Measurements from ENCODE around the gene HINT3.
"Not testable (repeated sequence)": the region's sequence is repeated elsewhere in the genome, so short reads cannot be mapped to it uniquely, and the experiment has no call there.

The HINT3 gene

DNA sequence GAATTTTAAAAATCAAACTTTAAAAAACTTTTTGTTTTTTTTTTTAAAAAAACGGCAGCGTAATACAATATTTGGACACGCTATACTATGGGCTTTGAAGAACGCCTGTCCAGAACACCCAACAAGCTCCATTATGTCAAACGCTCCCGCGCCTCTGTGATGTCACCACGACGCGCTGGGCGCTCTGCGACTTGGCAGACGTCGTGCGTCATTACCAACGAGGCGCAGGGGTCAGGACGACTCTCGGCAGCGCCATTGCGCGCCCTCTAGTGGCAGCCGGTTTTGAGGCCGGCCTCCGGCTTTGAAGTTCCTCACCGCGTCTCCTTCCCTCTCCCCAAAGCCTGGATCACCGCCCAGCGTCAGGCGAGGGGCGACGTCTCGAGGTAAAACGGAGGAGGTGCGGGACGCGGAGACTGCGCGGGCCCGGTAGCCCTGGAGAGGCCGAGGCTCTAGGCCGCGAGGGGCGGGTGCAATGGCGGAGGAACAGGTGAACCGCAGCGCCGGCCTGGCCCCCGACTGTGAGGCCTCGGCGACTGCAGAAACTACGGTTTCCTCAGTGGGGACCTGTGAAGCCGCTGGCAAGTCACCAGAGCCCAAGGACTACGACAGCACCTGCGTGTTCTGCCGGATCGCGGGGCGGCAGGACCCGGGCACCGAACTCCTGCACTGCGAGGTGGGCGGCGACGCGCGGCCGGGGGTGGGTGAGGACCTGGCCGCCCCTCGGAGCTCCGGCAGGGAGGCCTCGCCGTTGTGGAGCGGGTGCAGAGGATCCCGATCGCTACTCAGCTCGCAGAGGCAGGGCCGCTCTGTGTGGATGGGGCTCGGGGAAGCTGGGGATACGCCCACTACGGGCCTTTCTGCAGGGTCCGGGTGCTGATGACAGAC lies at the start of gene HINT3:
Gene HINT3, plus strand, starts transcription at position 265 of the 885 bp plus-strand sequence. Its CDS starts 208 bp downstream, at position 473.
- peak; percentile 97 for DNase-seq (ENCODE audit: low read depth in 2 of 2)

DNA sequence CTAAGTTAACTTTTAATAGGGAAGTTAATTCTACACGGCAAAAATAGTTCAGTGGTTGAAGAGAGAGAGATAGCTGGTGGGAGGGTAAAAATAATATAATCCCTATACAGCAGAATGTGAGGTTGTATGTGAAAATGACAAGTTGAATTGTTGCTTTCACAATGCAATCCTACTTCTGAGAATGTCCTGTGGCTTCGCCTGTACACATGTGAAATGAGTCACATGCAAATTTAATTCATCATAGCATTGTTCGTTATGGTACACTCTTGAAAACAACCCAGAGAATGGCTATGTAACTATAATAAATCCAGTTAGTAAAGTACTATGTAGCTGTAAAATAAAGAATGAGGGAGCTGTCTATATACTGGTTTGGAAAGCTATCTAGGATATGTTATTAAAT lies 46.0 kb upstream of the HINT3 start:
- no peak for DNase-seq (ENCODE audit: low read depth in 2 of 2)

DNA sequence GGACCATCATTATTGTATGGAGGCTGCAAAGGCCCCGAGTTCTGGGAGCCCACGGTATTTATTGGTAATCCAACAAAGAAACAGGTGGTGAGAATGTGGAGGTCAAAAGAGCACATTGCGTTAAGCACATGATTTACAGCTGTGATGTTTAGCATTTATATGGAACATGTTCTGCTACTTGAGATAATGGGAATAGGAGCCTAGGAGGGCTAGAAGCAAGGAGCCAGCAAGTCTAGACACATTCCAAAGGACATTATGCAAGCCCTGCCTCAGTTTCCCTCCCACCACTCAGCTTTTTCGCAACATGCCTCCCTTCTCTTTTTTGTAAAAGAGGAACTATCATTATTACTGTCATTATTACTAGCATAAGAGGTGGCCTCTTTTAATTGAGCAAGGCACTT lies 45.5 kb upstream of the HINT3 start:
- DNase-seq (ENCODE audit: low read depth in 2 of 2) = not testable (repeated sequence)

DNA sequence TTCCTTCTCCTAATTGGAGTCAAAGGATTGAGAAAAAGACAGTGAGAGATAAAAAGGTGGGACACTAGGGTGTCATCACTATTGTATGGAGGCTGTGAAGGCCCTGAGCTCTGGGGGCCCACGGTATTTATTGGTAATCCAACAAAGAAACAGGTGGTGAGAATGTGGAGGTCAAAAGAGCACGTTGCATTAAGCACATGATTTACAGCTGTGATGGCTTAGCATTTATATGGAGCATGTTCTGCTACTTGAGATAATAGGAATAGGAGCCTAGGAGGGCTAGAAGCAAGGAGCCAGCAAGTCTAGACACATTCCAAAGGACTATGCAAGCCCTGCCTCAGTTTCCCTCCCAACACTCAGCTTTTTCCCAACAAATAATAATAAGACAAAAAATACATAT lies 44.1 kb upstream of the HINT3 start:
- DNase-seq (ENCODE audit: low read depth in 2 of 2) = not testable (repeated sequence)

DNA sequence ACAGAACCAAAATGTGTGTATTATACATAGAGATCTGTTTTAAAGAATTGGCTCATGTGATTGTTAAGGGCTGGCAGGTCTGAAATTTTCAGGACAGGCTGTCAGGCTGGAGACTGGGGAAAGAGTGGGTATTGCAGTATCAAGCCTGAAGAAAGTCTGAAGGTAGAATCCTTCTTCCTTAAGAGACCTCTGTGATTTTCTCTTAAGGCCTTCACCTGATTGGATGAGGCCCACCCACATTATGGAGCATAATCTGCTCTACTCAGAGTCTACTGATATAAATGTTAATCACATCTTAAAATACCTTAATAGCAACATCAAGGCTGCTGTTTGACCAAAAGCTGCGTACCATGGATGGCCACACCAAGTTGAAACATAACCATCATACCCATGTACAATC lies 43.4 kb upstream of the HINT3 start:
- DNase-seq (ENCODE audit: low read depth in 2 of 2) = no peak

DNA sequence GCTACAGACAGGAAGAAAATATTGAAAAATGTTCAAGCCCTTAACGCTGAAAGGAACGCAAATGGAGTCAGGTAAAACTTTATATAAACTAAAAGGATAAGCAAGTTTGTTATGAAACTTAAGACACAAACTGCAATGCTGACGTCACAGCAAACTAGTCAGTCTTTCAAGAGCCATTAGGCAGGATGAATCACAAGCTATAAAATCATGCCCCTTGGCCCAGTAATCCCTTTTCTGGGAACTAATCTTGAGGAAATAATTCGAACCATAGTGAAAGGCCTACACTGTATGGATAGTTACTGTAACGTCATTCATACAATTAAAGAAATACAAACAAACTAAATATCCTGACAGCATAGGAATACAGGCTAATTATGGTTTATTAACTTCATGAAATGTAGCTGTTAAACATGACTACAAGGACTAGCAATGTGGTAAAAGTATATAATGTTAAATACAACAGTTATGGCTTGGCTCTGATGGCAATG lies 42.7 kb upstream of the HINT3 start:
- DNase-seq (ENCODE audit: low read depth in 2 of 2) = no peak

DNA sequence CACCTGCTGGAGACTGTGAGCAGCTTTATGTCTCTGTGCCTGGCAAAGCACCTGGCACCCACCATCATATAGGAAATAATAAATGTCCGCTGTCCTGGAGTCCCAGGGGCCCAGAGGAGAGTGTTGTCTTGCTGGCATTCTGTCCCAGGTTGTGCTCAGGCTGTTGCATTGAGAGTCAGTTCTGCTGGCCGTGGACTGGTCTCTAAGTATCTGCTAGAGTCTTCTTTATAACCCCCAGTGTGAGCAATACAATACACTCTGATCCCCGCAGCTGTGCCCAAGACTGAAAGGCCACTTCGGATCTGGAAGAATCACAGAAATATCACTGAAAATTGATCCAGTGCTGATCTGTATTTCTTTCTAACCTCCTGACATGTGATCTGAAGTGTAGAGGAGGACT lies 38.3 kb upstream of the HINT3 start:
- no peak for DNase-seq (ENCODE audit: low read depth in 2 of 2)

DNA sequence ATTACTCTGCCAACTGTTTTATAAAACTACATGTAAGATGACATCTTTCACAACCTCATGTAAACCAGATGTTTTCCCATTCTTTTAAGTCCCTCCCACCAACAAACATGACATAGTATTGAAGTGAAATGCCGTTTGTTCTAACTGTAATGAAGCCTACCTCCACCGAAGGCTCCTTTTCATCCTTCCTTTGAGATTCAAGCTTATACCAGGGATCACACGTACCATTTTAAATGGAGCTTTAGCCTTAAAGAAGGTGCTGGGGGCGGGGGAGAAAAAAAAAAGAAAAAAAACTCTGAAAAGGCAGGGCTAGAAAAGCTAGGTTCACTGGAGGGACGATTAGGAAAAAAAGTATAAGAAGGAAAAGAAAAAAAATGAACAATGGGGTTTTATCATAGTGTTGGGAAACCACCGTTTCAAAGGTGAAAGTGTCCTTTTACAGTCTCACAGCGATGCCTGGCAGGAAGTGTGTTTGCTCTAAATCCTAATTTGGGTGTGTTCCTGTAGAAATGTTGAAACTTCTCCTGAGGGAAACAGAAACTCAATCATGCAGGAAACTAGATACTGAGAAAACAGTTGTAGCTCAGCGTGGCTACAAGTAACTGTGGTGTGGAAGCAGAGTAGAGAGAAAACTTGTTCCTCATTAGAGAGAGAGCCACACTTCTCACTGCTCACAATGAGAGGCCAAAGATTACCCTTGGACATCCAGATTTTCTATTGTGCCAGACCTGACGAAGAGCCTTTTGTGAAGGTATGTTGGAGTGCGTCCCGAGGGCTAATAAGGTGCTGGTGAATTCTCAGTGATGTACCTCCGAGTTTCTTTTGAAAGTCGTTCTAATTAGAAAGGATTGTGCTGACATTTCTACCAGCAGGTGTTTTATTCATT lies 37.6 kb upstream of the HINT3 start:
- peak; percentile 21 to 28 for DNase-seq (ENCODE audit: low read depth in 2 of 2)

DNA sequence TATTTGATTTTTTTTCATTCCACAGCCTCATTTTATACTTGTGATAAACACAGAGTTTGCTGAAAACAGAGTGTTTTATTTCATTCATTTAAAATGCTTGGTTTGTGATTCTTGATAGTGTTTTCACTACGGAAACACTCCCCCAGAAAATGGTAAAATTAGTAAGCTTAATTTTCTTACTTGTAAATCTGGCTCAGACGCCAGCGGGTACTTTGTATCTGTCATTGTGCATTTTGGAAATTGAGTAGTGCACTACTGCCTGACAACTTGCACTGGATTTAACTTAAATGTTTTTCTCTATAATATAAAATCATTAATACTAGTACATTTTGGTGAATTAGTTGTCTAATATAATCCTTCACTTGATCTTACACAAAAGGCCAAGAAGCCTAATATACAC lies 37.0 kb upstream of the HINT3 start:
- DNase-seq (ENCODE audit: low read depth in 2 of 2) = no peak

DNA sequence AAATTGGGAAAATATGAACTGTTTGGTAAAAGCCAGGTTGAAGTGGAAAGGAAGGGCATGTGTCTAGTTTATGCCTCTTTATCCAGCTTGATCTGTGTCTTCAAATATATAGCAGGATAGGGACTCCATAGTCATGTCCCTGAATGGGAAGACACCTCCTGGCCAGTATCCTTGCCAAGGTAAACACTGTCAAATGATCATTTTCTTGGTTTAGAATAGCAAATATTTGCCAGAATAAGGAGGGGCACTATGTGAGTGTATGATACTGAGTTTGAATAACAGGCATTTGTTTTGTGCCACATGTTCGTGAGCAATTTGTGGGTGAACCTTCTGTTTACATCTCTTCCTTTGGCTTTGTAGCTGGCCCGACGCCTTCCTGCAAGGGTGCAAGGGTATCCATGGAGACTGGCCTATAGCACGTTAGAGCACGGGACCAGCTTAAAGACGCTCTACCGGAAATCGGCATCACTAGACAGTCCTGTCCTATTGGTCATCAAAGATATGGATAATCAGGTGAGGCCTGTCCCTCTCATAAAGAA lies 34.2 kb upstream of the HINT3 start:
- no peak for DNase-seq (ENCODE audit: low read depth in 2 of 2)

DNA sequence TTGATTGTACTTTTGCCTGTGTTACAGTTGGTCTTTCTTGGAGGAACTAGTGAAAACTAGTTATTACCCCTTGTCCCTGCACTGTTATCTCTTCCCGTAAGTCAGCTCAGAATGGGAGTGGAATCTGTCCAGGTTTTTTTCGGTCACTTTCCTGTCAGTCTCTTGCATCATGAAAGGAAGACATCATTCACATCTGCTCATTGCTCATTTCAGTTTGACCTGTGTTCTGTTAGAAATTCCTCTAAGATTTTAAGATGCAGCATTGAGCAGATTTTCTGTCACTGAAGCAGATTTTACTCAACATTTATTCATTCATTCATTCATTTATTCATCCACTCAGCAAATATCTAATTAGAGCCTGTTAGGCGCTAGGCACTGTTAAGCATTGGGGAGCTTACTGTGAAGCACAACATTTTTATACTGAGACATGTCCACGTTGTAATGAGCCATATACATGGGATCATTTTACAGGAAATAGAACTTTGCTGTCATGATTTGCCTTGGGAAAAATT lies 33.1 kb upstream of the HINT3 start:
- DNase-seq (ENCODE audit: low read depth in 2 of 2) = no peak

DNA sequence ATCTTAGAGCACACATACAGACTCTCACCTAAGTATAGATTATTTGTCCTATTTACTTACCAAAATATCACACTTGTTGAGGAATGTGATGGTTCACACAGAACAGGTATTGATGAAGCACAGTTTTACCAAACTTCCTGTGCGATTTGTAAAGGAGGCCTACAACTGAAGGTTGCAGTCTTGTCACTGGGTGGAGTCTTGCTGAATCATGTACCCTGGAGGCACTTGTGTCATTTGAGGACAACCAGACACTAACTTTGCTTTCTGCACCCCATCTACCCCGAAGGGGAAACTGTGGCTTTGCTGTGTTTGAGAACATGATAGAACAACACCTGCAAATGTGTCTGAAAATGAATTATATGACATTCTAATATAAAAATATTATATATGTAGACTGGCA lies 32.4 kb upstream of the HINT3 start:
- DNase-seq (ENCODE audit: low read depth in 2 of 2) = no peak

DNA sequence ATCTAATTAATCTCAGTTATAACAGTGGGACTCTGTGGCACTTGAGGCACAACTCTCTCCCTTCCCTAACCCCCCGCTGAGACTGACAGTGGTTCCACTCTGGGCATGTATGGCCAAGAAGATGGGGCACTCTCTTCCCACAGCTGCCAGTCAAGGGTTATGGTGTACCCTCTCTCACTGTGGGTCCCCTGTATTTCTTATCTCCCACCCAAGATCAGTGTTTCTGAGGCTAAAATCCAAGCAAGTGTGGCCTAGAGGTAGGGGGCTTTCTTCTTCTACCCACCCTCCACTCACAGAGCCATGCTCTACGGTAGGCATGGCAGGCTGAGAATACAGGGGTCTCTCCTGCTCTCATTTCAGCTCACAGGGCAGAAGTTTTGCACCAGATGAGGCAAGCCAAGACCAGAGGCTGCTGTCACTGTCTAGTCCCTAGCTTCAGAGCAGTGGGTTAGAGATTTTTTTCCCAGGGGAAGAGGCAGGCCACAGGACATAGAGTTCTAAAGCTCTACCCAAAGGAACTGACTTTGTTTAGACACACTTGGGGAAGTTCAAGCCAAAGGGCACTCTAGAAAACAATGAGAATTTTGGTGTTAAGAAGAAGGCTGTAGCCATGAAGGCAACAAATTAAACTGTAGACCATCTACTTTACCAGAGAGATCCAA lies 31.7 kb upstream of the HINT3 start:
- DNase-seq (ENCODE audit: low read depth in 2 of 2) = no peak

DNA sequence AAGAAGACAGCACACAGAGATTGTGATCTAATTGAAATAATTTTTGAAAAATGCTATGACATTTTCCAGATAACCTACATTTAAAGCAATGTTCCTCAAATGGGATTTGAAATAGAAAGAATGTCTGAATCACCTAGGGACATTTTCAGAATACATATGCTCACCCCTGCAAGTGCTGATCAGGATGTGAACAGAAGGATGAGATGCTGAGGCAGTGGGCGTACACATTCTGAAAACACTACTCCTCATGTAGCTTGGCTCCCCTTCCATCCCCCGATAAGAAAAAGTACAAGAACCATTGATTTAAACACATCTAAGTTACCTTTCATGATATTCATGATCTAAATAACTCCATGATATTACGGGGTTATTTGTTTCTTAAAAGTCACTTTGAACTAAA lies 29.9 kb upstream of the HINT3 start:
- DNase-seq (ENCODE audit: low read depth in 2 of 2) = no peak

DNA sequence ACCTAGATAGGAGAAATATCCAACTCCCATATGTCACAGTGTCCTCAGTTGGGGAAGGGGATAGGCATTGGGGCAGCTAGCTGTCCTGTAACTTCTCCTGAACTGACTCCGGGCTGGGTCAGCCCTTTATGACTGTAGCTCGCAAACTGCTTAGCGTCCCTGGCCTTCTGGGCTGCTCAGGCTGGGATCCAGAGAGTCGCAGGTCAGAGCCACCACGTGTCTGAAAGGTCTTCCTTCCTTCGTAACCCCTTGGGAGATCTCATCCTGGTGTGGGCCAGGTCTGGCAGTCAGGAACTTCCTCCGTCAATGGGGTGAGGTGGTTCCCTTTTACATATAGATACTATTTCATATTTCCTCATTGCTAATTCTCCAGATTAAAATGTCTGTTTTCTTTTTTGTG lies 28.8 kb upstream of the HINT3 start:
- no peak for DNase-seq (ENCODE audit: low read depth in 2 of 2)

DNA sequence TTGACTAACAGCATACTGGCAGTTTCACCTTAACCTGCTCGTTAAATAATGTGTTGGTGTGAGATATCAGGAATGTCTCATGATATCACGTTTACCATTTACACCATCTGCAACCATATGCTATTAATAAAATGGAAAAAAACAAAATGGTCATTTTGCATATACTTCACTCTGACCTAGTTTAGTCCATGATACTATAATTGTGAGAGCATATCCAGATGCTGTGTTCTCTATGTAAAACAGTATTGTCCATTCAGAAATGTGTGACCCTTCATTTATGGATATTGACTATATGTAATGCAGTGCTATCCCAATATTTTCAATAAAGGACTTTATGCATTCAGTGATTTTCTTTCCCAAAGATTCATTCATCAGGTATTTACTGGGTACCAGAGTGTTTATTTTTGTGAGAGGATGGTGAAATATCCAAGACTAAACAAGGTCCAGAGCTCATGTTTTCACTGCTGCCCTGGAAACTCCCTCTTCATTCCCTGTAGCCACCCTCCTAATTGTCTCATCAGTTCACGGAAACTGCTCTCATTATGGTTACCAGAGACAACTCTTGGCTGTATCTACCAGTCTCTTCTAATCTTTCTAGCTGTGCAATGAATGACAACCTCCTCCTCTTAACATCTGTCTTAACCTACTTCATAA lies 25.7 kb upstream of the HINT3 start:
- no peak for DNase-seq (ENCODE audit: low read depth in 2 of 2)

DNA sequence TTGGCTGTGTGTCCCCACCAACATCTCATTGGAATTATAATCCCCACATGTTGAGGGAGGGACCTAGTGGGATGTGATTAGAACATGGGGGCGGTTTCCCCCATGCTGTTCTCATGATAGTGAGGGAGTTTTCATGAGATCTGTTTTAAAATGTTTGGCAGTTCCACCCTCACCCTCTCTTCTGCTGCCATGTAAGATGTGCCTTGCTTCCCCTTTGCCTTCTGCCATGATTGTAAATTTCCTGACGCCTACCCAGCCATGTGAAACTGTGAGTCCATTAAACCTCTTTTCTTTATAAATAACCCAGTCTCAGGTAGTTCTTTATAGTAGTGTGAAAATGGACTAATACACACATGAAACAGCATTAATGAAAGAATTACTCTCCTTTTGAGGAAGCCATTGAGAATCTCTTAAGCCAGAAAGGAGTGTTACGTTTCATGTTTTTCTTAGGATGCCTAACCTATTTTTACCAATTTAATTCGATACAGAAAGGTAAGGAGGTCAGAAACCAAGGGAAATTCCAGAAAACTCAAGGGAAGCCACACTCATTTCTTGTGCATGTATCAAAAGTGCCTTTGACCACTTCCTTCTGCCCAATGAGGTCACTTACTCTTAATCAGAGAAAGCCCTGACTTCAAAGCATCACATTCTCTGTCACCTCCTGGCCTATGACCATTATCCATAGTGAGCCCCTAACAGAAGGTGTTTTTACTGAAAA lies 24.7 kb upstream of the HINT3 start:
- DNase-seq (ENCODE audit: low read depth in 2 of 2) = no peak

DNA sequence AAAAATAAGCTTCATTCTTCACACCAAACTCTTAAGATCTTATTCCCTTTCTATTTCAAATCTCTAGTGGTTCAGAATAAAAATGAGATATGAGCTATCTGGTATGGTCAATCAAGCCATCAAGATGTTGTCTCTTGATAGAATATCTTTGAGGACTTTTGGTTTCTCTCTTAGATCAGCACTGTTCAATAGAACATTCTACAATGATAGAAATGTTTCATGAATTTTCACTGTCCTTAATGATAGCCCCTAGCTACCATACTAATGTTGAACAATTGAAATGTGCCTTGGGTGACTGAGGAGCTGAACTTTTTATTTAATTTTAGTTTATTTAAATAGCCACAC lies 24.1 kb upstream of the HINT3 start:
- DNase-seq (ENCODE audit: low read depth in 2 of 2) = no peak

DNA sequence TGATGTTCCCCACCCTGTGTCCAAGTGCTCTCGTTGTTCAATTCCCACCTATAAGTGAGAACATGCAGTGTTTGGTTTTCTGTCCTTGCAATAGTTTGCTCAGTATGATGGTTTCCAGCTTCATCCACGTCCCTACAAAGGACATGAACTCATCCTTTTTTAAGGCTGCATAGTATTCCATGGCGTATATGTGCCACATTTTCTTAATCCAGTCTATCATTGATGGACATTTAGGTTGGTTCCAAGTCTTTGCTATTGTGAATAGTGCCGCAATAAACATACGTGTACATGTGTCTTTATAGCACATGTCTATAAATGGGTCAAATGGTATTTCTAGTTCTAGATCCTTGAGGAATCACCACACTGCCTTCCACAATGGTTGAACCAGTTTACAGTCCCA lies 21.1 kb upstream of the HINT3 start:
- not testable (repeated sequence) for DNase-seq (ENCODE audit: low read depth in 2 of 2)

DNA sequence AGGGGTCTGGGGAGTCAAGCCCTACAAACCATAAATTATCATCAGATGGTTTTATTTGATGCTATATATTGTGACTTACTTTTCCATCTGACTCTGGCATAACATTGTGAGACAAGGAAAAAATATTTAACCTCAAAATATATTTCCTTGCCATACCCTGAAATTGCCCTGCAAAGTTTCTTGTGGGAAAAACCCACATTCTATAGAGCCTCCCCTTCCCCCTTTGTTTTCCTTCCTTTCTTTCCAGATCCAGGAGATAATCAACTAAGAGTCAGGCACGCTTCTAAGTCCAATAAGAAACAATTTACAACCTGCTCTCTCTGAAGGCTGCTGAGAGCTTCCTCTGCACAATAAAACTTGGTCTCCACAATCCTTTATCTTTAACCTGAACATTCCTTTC lies 17.5 kb upstream of the HINT3 start:
- no peak for DNase-seq (ENCODE audit: low read depth in 2 of 2)

DNA sequence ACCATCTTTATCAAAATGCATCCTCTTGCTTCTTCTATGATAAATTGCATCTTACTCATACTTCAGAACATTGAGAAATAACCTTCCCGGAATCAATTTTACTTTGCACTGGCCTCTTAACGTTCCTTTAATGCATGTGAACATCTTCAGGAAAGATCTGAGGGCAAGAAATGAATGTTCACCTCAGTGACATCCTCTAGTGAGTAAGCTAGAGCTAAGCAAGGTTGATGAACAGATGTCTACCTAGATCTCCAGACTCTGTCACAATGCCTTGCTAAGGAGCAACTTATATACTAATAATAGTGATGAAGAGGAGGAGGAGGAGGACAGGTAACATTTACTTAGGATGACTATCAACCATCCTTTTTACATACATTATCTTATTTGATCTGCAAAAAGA lies 16.8 kb upstream of the HINT3 start:
- DNase-seq (ENCODE audit: low read depth in 2 of 2) = no peak

Data from stimulated activated CD8-positive, alpha-beta memory T cell treated with anti-CD3 and anti-CD28 coated beads, Interleukin-15, amount 100 ng/mL, for 48 hours (primary cell).